HG03097 (cell line): ENCODE measurements around the gene TACC2.
"Not testable (repeated sequence)": the region's sequence is repeated elsewhere in the genome, so short reads cannot be mapped to it uniquely, and the experiment has no call there.

Experiments used
- ATAC-seq: cut with Tn5 transposase; IDR thresholded peaks from one replicate; pipeline ENCODE4 v1.9.1; 2021; ENCODE audit not compliant: unreplicated experiment, low FRiP score

Gene TACC2

DNA sequence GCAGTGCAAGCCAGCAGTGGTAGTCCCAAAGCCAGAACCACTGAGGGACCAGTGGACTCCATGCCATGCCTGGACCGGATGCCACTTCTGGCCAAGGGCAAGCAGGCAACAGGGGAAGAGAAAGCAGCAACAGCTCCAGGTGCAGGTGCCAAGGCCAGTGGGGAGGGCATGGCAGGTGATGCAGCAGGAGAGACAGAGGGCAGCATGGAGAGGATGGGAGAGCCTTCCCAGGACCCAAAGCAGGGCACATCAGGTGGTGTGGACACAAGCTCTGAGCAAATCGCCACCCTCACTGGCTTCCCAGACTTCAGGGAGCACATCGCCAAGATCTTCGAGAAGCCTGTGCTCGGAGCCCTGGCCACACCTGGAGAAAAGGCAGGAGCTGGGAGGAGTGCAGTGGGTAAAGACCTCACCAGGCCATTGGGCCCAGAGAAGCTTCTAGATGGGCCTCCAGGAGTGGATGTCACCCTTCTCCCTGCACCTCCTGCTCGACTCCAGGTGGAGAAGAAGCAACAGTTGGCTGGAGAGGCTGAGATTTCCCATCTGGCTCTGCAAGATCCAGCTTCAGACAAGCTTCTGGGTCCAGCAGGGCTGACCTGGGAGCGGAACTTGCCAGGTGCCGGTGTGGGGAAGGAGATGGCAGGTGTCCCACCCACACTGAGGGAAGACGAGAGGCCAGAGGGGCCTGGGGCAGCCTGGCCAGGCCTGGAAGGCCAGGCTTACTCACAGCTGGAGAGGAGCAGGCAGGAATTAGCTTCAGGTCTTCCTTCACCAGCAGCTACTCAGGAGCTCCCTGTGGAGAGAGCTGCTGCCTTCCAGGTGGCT, 97.7 kb downstream of the TACC2 start:
- ATAC-seq, result no peak

DNA sequence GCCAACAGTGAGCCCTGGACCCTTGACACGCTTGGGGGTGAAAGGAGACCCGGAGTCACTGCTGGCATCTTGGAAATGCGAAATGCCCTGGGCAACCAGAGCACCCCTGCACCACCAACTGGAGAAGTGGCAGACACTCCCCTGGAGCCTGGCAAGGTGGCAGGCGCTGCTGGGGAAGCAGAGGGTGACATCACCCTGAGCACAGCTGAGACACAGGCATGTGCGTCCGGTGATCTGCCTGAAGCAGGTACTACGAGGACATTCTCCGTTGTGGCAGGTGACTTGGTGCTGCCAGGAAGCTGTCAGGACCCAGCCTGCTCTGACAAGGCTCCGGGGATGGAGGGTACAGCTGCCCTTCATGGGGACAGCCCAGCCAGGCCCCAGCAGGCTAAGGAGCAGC, 98.5 kb downstream of the TACC2 start:
- ATAC-seq, result no peak

DNA sequence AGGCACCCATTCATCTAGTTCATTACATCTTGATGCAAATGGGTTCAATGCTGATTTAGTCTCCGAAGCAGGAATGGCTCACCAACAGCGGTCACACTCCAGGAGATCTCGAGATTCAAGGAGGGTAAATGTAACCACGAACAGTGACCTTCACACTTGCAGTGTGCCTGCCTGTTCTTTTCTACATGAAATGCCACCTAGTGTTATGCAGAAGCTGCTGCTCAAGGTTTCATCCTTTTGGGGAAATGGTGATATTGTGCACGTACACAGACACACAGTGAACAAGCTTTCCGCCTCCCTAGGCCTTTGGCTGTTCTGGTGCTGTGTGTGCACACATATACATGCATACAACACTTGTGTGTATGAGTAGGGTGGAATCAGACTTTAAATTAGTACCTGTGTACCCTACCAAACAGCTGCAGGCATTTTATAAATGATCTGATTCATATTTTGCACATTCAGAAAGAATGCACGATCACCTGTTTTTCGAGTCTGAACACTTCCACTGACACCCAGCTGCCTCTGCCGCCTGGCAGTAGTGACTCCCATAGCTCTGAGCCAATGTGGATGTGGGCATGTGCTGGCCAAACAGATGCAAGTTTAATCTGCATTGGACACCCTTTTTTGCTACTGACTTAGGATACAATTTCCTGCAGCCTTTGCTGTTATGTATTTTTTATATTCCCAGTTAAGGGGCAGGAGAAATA, 100.5 kb downstream of the TACC2 start:
- no peak for ATAC-seq

DNA sequence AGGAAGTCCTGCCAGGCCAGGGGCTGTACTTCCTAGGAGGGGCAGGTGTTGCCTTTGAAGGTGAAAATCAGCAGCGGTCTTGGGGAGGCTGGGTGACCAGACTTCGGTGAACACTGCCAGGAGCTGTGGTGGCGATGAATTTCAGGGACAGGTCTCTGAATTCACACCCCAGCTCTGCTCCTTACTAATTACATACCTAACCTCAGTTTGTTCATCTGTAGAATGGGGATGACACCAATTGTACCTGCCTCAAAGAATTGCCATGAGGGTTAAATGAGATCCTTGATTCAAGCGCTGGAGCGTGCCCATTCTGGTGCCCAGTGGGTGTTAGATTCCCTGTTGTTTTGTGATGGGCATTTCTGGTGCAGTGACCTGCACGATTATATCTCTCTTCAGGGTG, 102.8 kb downstream of the TACC2 start:
- ATAC-seq, result no peak

DNA sequence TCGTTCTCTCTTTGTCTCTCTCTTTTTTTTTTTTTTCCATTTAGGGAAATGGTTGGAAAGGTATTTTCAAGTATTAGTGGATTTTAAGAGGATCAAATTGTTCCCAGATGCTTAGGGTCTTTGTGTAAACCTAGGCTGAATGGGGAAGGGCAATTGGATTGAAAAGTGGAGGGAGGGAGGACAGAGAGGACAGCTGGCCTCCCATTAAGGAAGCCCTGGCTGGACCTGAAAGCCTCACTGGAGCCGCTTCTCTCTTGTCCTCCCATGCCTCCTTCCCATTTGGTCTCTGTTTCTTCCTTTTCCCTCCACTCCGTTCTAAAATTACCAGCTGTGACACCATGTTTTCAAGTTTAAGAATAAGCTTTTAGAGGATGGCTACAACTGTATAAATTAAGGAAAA, 104.1 kb downstream of the TACC2 start:
- ATAC-seq, result no peak

DNA sequence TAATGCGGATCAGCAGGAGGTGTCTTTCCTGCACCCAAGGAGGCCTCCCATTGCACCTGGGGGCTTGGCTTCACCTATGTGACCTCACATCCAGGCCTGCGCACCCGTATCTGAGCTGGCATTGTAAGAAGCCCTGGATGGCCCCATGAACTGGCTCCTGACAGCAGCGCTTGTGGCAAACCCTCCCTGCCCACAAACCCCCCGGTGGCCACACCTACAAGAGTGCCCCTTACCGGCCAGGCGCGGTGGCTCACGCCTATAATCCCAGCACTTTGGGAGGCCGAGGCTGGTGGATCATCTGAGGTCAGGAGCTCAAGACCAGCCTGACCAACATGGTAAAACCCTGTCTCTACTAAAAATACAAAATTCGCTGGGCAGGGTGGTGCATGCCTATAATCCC, 107.2 kb downstream of the TACC2 start:
- not testable (repeated sequence) for ATAC-seq

DNA sequence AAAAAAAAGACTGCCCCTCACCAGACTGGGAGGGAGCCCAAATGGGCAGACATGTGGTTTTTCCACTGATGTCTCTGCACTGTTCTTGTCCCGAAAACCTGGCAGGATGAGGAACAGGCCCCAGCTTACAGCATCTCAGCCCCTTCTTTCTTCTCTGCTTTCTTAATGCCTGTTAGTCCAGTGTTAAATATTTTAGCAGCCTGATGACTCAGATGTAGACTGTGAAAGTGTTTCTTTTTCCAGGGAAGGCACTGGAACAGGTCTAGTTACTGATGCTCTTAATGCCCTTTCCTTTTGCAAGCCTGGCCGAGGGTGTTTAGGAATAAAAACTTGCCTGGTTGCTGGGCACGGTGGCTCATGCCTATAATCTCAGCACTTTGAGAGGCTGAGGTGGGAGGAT, 107.7 kb downstream of the TACC2 start:
- ATAC-seq, result no peak

DNA sequence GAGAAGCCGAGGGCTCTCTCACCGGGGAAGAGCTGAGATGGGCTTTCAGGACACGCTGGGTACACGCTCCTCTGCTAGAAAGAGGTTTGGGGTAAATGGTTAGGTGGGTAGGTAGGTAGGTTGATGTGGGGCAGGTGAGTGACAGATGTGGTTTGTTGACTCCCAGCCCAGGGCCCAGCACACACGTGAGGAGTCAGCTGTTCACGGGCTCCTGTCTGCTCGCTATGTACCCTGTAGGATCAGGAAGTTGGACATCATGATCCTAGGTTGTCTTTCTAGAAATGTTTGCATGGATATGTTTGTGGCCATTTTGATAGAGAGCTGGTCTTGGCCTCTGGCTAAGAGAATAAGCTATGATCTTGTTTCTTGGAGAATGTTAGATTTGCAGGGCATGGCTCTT, 109.0 kb downstream of the TACC2 start:
- ATAC-seq, result no peak

DNA sequence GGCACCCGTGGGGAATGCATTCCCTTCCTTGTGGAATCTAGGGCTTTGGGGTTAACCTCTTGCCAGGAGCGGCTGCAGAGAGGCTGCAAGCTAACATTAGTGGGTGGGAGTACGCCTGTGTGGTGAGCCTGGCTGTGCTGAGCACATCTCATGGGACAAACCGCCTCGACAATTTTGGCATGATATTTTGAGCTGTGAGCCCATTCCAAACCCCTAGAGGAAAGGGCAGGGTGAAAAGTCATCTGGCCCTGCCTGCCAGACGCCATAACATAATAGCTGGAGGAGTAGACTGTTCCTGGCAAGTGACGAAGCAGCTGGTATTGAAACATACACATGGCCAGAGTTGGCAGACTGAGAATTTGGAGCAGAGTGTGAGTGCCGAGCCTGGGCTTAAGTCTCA, 110.0 kb downstream of the TACC2 start:
- no peak for ATAC-seq

DNA sequence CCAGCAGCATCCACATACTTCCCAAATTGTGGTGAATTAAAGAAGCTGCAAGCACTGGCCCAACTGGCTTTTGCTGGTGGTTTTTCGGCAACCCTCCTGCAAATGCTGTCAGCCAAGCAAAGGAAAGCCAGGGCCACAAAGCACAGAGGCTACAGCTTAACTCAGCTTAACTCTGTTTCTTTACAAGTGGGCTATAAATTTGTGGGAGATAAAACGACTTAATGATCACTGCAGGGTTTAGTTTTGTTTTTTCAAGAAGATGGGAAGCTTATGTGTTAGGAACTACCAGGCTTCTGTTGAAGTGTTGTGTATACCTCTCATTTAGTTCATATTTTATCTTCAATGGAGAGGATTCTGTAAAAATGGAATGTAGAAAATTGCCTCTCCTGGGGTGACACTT, 110.6 kb downstream of the TACC2 start:
- ATAC-seq, result no peak

DNA sequence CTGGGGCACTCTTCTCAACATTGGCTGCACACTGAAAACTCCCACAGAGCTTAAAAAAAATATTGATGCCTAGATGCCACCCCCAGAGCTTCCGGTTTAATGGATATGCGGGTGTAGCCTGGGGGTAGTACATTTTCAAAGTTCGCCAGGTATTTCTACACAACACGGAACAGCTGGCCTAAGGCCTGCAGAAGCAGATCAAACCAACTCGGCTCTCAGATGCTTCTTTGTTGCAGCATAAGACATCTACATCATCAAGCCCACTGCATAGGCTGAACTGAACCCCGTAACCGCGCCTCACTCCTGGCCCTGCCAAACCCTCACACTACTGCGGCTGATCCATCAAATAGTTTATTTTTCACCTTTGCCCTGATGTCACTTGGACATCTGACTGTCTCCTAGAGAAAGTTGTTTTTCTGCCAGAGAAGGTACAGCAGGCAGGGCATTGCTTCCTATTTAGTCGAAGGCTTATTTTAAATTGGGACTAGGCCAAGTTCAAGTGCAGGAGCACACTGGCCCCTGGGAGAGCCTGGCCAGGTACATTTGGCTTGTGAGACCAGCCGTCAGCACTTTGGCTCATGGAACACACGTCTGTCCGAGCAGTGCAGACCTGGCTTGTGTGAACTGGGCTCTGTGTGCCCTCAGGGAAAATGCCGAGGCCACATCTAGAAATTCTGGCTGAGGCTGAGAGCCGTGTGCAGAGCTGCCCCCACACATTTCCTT, 113.3 kb downstream of the TACC2 start:
- ATAC-seq, result no peak

DNA sequence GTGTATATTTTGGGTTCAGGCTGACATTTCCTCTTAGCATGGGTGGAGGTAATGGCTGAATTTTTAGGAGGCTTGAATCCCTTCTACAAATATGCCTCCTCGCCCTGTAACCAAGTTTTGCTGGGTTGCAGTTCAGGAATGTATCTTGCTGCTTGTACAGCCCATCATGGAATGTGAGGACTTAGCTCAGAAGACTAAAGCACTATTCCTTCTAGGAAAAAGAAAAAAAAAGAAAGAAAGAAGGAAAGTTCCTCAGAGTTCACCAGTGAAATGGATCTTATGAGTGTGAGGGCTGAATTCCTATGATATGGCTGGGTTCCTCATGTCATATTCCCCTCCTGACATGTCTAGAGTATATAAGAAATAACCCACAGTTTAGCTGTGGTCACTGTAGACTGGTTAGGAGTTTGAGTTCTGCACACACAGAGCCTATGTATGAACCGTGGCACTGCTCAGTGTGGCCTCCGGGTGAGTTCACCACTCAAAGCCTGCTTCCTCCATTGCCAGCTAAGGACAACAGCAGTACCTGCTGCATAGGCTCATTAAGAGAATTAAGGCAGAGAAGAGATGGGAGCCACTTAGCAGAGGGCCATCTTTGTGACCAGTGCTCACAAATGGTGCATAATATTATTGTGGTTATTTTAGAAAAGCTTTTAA, 114.0 kb downstream of the TACC2 start:
- ATAC-seq, result no peak

DNA sequence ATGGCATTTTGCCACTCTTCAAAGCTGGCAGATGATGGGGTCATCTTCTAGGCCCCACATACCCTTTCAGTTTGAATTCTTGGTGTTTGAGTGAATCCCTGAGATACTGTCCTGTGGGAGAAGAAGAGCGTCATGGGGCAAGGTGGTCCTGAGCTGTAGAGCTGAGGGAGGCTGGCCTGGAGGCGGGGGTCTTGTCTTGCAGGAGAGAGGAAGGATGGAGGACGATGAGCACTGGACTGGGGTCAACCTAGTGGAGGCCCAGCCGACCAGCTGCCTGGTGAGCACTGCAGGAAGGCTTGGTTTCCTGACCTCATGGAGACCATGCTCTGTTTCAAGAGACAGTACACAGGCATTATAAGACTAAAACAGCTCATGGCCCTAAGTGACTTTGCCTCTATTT, 114.6 kb downstream of the TACC2 start:
- ATAC-seq, result no peak

DNA sequence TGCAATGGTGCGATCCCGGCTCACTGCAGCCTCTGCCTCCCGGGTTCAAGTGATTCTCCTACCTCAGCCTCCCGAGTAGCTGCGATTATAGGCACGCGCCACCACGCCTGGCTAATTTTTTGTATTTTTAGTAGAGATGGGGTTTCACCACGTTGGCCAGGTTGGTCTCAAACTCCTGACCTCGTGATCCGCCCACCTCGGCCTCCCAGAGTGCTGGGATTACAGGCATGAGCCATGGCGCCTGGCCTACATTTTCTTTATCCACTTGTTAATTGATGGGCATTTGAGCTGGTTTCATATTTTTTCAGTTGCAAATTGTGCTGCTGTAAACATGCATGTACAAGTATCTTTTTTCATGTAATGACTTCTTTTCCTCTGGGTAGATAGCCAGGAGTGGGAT, 119.8 kb downstream of the TACC2 start:
- not testable (repeated sequence) for ATAC-seq

DNA sequence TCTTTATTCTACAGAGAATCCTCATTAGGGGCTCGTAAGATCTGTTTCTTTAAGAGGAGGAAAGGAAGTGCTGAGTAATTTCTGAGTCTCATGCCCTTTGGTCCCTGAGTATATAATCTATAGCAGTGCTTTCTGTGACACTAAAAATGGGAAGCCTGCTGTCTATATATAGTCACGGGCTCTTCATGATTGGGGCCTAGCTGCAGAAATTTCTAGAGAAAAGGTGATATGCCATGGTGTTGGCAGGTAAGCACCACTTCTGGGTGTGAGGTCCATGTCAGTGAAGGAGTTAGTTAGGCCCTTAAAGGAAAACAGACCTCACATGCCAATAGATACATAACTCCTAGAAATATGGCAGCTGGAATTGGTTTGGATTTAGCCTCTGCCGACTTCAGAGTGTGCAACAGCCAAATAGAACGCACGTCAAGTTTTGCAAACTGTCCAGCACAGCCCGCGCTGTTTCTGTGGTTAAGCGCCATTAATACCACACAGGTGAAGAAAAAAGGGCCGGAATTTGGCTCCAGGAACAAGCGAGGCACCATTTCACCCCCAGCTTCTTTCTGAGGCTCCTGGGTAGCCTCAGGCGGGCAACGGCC, 123.2 kb downstream of the TACC2 start:
- no peak for ATAC-seq

DNA sequence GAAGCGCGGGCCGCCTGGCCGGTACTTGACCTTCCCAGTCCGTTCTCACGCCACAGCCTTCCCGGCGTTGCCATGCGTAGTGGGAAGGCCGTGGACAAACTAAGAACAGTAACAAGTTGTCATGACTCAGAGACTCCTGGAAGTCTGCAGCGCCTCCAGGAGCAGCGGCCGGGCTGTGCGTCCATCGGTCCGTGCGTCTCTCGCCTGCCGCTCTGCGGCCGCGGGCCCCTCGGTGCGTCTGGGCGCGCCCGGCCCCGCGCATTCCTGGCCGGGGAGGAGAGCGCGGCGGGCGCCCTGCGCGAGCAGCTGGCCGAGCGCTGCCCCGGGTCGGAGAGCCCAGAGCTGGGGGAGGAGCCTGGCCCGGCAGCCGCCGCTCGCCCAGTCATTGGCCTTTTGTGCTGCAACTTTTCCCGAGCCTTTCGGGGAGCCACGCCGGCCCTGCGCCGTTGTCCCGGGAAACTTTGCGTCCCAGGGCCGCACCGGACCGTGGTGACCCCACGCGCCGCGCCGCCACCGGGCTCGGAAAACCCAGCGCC, 123.7 kb downstream of the TACC2 start:
- ATAC-seq, result no peak

DNA sequence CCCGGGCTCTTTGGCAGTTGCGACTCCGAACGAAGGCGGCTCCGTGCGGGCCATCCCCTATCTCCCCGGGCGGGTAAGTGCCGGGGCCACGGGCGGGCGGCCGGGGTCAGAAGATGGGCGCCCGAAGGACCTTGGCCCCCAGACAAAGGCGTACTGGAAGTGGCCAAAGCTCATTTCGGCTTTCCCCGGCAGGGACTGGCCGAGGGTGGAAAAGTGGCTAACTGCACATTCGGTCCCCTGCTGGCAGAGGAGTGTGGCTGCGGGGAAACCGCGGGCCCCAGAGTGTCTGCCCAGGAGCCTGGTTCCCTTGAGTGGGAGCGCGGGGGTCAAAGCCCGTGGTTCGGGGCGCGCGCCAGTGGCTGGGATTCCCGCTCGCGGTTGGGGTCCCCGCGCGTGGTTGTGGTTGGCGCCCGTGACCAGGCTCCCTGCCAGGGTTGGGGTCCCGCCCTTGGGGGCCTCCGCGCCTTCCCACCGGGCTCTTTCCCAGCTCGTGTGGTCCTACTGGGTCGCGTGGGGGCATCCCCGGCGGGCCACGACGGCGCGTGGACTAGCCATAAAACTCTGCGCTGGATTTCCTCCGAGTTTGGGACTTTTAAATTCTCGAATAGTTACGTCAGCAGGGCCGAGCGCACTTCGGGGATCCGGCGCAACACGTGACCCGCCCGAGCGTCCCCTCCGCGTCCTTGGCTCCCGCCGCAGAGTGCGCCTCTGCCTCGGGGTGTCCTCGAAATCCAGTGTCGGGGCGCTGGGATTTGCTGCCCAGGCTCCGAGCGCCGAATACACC, 124.4 kb downstream of the TACC2 start:
- ATAC-seq, result no peak

DNA sequence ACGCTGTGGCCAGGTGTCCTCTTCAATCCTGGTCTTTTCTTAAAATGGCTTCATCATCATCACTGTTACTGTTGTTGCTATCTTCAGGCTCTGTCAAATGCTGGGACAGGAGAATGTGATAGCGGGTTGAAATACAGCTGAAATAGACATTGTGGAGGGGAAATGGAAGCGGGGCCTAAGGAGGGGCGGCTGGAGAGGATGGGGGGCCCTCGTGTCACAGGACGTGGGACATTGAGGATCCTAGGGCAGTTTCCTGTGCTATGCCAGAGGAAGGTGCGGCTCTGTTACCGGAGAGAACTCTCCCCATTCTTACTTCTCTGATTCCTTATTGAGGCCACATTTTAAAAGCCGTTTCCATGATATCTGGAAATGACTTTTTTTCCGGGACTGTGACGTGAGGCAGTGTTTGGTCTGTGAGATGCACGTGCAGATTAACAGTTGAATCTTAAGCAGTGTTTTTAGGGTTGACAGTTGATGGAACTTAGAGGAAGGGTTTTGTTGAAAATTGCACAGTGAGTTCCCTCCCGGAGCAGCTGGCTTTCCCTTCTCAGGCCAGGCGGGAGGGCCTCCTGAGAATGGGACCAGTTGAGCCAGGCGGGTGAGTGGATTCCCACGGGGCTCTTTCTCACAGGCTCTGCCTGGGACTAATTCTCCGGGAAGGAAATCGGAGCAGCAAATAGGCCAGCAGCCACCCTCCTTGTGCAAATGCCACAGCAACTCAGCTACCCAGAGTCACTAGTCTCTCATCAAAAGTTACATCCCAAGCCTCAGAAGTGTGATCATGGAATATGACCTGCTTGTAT, 125.2 kb downstream of the TACC2 start:
- no peak for ATAC-seq

DNA sequence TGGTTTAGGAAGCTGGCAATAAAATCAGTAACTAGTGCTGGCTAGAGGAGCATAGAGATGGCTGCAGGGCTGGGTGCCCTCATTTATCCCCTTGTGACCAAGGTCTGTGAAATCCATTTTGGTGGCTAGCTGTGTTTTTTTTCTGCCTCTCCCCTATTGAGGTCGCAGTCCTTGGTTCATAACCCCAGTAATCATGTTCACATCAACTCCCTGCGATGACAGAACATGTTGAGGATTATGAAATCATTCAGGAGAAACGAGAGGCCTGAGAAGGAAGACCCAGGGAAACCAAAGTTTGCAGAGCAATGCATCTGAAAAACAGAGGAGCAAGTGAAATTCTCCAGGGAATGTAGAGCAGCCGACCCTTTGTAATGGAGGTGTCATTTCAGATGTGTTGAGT, 126.9 kb downstream of the TACC2 start:
- ATAC-seq, result no peak
